Inflammatory macrophage treated with lipopolysaccharide for 4 hours (primary cell): Measurements from ENCODE around the gene FMNL2.

ENCODE experiments used
- DNase-seq: peaks from one replicate; pipeline ENCODE4 v3.0.0-alpha.2; 2020

Gene FMNL2

GRCh38 chr2:152560873-152561595 lies 226.1 kb downstream of the FMNL2 start:
- DNase-seq: no peak

- no peak for DNase-seq
These were observed 227.4 kb downstream of the FMNL2 start for GRCh38 chr2:152562198-152562884.

- DNase-seq: no peak
These were observed 228.8 kb downstream of the FMNL2 start for GRCh38 chr2:152563764-152564163.

DNA sequence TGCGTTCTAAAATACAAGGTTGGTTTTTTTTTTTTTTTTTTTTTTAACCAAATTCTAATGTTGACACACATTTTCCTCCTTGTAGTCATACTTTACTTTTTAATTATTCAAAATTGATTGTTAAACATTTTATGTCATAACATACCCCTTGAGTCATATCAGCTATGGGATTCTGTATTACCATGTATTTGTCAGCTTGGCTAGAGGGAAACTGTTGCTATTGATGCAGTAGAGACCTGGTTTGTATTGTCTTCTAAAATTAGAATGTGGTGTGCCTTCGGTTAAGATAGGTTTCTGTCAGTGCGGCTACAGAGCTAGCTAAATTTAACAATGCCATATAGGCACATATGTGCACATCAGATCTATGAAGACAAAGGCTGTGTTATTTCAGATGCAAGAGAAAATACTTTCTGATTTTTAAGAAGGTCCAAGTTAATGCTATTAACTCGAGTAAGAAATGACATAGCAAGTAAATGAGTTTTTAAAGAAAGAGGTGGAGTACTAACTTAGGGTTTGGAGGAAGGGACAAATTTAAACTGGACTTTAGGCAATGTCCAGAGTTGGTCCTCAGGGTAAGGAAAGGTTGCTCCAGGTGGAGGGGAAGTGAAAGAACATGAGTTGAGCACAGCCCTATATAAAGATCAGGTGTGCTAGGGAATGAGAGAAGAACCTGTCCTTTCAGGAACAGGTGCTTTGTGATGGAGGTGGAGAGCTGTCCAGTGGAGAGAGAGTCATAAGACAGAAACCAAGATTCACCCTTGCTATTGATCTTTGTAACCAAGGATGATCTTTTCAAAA lies 230.0 kb downstream of the FMNL2 start:
- DNase-seq: no peak

DNA sequence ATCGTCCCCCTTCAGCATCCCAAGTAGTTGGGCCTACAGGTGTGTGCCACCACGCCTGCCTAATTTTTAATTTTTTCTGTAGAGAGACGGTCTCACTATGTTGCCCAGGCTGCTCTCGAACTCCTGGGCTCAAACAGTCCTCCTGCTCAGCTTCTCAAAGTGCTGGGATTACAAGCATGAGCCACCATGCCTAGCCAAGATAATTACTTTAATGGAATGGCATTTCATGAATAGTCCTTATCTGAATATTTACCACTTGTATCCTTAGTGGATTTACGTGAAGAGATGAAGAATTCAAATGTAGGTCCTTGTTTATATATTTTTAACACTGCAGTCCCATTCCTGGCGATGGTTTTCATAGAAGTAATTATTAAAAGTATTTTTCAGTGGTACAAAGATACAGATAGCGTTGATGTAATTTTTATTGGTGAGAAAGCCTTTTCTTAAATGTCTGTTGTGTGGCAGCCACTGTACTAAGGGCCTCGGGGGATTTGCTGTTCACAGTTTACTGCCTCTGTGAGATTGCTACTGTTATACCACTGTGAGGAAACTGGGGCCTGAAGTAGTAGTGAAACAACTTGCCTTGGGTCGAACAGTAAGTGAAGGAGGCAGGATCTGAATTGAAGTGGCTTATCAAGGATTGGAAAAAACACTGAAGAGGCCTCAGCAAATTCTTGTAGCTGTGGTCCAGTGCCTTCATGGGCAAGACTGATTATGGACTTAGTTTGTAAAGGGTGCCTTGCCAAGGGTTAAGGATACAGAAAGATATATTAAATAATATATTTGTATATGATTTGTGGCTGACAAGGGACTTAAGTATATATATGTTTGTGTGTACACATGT lies 231.1 kb downstream of the FMNL2 start:
- no peak for DNase-seq

DNA sequence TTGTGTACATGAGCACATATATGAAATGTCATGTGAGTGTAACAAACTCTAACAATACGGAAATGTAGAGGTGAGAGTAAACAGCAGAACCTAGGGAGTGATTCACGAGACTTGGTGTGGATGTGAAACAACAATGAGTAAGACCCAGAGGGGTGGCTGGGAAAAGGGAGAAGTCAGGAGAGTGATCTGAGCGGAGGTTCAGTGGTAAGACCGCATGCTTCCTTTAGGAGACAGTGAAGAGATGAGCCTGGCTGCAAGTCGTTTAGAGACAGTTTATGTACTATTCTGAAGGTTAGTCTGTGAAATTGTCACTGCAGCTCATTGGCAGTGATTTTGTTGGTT lies 231.7 kb downstream of the FMNL2 start:
- peak; percentile 88 for DNase-seq

DNA sequence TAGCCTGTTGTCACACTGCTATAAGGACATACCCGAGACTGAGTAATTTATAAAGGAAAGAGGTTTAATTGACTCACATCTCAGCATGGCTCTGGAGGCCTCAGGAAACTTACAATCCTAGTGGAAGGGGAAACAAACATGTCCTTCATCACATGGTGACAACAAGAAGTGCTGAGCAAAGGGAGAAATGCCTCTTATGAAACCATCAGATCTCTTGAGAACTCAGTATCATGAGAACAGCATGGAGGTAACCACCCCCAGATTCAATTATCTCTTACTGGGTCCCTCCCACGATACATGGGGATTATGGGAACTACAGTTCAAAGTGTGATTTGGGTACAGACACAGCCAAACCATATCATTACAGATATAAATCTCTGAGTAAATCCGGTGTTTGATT lies 233.6 kb downstream of the FMNL2 start:
- DNase-seq: peak; percentile 82

DNA sequence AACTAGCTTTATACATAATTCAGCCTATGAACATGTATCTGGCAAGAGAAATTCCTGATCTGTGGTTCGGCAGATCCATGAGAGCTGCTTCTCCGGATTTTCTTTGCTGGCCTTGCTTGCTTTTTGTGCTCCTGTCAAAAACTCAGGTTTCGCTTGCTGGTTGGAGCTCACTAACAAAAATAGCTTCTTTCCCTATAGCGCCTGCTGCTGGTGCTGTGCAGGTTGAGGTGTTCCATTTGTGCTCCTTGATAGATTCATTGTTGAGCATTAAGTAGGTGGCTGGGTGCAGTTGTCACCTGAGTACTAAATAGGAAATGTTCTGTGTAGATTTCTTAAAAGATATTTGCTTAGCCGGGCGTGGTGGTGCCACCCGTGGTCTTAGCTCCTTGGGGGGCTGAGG lies 234.2 kb downstream of the FMNL2 start:
- DNase-seq: no peak

- DNase-seq: peak; percentile 69
These were observed 236.2 kb downstream of the FMNL2 start for GRCh38 chr2:152571048-152571766.

DNA sequence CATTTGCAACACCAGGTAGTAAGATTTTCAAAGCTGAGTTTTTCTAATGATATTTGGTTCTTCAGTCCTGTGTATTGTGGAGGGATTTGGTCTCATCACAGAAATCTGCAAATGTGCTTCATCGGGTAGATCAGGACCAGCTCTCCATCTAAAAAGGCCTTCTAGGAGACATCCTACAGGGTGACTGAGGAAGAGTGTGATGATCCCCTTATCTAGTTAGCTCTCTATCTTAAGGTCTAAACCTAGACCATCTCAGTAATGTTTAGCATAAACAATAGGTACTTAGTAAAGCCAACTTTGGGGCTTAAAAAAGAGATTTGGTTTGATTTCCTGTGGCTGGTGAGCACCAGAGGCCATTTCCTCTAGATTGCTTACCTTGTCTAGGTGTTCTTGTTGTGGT lies 237.1 kb downstream of the FMNL2 start:
- DNase-seq: no peak

GRCh38 chr2:152573168-152573567 lies 238.2 kb downstream of the FMNL2 start:
- peak; percentile 99 for DNase-seq

DNA sequence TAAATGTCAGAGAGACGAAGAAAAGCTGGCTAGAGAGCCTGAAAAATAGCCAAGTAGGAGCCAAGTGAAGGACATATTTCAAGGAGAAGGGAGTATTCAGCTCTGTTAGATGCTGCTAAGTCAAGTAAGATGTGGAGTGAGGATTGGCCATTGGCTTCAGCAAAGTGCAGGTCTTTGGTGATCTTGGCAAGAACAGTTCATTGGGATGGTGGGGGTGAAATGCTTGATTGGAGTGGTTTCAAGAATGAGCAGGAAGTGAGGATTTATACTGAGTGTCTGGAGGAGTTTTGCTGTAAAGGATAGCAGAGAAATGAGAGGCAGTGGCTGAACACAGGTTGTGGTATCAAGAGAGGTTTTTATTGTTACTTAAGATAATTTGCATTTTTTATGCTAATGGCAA lies 242.6 kb downstream of the FMNL2 start:
- DNase-seq: no peak

GRCh38 chr2:152578573-152578972 lies 243.6 kb downstream of the FMNL2 start:
- no peak for DNase-seq

GRCh38 chr2:152580714-152581113 lies 245.7 kb downstream of the FMNL2 start:
- DNase-seq: no peak

- DNase-seq: no peak
These were observed 246.4 kb downstream of the FMNL2 start for GRCh38 chr2:152581360-152581759.

DNA sequence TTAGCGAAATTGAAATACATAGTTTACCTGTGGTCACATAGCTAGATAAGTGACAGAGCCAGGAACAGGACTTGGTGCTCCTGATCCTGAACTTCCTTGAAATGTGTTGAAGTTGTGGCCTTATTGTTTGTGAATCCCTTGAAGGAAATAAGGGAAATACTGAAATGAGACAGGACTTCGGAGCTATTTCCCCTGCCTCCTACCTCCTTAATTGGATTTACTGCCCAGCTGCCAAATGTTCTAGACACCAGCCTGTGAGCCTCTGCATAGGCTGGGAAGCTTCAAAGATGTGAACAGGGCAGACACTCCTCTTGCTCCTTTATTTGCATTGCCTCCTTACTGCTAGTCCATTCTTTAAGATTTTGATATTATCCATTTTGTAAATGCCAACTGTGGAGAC lies 247.1 kb downstream of the FMNL2 start:
- no peak for DNase-seq

DNA sequence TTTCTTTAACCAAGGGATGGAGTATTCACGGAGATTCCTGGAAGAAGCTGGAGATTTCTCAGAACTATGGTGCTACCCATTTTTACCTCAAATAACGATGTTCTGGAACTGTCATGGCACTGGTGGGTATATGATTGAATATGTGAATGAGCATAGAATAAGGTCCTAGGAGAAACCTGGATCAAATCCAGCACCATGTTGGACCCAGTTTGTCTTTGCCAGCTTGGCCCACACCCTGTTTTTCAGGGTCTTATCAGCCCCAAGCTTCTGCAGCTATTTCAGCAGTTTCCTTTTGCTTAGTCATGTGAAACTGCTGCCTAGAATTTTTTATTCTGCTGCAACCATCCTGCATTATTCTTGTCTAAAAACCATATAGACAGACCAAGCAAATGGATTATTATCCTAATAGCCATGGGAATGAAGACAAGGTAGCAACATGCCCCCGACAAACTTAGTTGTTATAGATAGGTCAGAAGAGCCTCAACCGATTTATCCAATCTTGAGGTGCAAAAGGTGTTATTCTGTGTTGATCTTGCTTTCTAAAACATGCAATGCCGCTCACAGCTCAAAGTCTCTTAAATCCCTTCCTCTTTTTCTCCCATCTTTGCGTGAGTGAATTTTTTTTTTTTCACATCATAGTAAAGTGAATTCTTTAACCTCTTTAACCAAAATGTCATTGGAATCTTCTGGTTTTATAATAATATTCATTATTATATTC lies 248.7 kb downstream of the FMNL2 start:
- no peak for DNase-seq

GRCh38 chr2:152584301-152584700 lies 249.3 kb downstream of the FMNL2 start:
- DNase-seq: no peak

DNA sequence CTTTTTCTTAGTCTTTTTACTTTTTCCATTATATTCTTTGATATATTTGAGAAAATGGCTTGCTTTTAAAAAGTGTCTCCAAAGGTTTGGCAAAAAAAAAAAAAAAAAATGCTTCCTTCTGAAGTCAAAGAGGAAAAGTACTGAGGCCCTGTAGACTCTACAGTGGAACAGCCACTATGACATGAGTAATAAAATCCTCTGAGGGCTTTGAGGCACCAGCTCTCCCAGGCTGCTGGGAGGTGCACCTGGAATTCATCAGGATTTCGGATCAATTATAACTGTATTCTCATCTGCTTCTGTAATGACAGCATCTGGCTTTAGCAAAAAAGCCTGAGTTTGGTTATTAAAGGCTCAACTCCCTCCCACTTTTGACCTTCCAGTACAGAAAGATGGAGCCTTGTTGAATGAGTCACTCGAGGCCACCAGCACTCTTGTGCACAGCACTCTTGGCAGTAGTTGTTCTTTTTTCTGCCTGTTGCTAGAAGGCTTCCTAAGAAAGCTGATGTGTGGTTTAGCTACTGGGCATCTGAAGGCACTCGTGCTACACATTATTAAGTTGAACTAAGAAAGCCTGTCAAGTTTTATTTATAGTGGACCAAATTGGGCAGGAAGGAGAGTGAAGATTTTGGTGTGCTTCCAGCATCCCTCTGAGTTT lies 251.0 kb downstream of the FMNL2 start:
- peak; percentile 27 for DNase-seq

- no peak for DNase-seq
These were observed 252.4 kb downstream of the FMNL2 start for GRCh38 chr2:152587187-152587947.
